Epithelial cell of esophagus (primary cell): Measurements from ENCODE around the gene TRAPPC5.

ENCODE experiments used
- DNase-seq: peaks from one replicate; pipeline ENCODE4 v3.0.0; 2010; ENCODE audit warnings: low read depth
- H3K4me3 ChIP-seq: 2 replicates; pipeline ENCODE4 v1.5.1; 2011; ENCODE audit warnings: mild to moderate bottlenecking, low read length, control low read depth
- CTCF ChIP-seq: IDR thresholded peaks from 2 replicates; pipeline ENCODE4 v1.5.1; 2011; ENCODE audit warnings: low read depth, mild to moderate bottlenecking, low read length, control low read depth, inconsistent platforms; ENCODE audit not compliant: insufficient read depth; ENCODE audit errors: missing control alignments

Gene TRAPPC5

GRCh38 chr19:7703332-7703731 lies 22.7 kb downstream of the TRAPPC5 start:
- no peak for TF ChIP-seq CTCF
- H3K4me3 ChIP-seq, result no peak overlapping the region
- DNase-seq, result no peak

GRCh38 chr19:7704280-7705060 lies 23.8 kb downstream of the TRAPPC5 start:
- TF ChIP-seq CTCF, result no peak
- no peak overlapping the region for H3K4me3 ChIP-seq
- DNase-seq, result no peak

GRCh38 chr19:7705387-7706187 lies 25.0 kb downstream of the TRAPPC5 start:
- no peak for DNase-seq
- TF ChIP-seq CTCF, result no peak

GRCh38 chr19:7706188-7706954 lies 25.7 kb downstream of the TRAPPC5 start:
- no peak for DNase-seq
- no peak for TF ChIP-seq CTCF
- H3K4me3 ChIP-seq, result no peak overlapping the region

More at GRCh38 chr19:7705387-7706187, 25.0 kb downstream of the TRAPPC5 start:
- H3K4me3 ChIP-seq, result no peak overlapping the region

- no peak for DNase-seq
- no peak for TF ChIP-seq CTCF
- H3K4me3 ChIP-seq, result no peak overlapping the region
Observed at GRCh38 chr19:7706955-7707456, 26.4 kb downstream of the TRAPPC5 start.

GRCh38 chr19:7709932-7710460 lies 29.4 kb downstream of the TRAPPC5 start:
- DNase-seq, result no peak
- H3K4me3 ChIP-seq, result no peak overlapping the region
- TF ChIP-seq CTCF, result no peak
